T-helper 2 cell (primary cell): Measurements from ENCODE around the gene UNC45B.
"Not testable (repeated sequence)": the region's sequence is repeated elsewhere in the genome, so short reads cannot be mapped to it uniquely, and the experiment has no call there.

Experiments
- DNase-seq, 5 experiments: peaks; one replicate each; pipeline versions ENCODE4 v3.0.0 to v3.0.0-alpha.2; 2012 to 2022

The UNC45B gene

GRCh38 chr17:35170968-35171771, 23.6 kb downstream of the UNC45B start:
- DNase-seq, result peak in 2 of 5 experiments; percentile 46 to 60

DNA sequence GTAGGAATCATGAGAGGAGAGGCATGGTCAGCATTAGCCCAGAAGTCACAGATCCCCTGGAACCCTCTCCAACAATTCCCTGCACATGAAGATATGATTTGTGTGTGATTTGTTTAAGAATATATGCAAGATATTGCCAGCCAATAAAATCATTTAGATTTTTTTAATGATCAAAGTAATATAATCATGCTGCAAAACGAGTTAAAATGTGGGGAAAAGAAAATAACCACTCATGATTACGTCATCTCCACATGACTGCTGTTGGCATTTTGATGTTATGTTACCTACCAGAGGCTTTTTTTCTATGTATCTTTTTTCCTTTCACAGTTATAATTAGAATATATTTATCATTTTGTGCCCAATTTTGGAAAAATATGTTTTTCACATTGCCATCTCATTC, 24.2 kb downstream of the UNC45B start:
- DNase-seq, result peak in 2 of 5 experiments; percentile 10 to 31

GRCh38 chr17:35172321-35172720, 24.7 kb downstream of the UNC45B start:
- DNase-seq, result not testable (repeated sequence)

DNA sequence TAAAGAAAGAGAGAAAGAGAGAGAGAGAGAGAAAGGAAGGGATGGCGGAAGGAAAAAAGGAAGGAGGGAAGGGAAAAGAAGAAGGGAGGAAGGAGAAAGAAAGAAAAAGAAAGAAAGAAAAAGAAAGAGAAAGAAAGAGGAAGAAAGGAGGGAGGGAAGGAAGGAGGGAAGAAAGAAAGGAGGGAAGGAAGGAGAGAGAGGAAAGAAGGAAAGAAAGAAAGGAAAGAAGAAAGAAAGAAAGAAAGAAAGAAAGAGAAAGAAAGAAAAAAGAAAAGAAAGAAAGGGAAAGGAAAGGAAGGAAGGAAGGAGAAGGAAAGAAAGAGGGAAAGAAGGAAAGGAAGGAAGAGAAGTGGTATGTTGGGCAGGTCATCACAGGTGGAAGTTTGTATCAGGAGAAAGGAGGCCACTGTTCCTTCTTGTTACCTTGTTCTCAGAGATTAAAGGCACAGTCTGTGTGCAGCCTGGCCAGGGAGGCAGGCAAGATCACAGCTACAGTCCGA, 27.3 kb downstream of the UNC45B start:
- DNase-seq, result no peak

- DNase-seq, result no peak
Measured at GRCh38 chr17:35175638-35176415, 28.2 kb downstream of the UNC45B start.

- DNase-seq, result no peak
Measured at GRCh38 chr17:35176897-35177296, 29.3 kb downstream of the UNC45B start.

GRCh38 chr17:35179379-35179778, 31.8 kb downstream of the UNC45B start:
- not testable (repeated sequence) for DNase-seq

DNA sequence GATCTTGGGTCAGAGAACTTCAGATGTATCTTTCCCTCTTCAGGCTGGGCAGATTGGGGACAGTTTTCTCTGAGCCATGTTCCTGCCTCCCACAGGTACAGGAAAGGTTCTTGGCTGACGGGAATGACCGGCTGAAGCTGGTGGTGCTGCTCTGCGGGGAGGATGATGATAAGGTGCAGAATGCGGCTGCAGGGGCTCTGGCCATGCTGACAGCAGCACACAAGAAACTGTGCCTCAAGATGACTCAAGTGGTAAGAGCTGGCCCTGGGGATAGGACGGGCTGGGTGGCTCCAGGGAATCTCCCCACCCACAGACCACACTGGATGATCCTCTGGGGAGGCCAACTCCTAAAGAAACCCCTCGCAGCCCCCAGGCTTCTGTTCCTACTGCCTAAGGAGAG, 35.7 kb downstream of the UNC45B start:
- no peak for DNase-seq

DNA sequence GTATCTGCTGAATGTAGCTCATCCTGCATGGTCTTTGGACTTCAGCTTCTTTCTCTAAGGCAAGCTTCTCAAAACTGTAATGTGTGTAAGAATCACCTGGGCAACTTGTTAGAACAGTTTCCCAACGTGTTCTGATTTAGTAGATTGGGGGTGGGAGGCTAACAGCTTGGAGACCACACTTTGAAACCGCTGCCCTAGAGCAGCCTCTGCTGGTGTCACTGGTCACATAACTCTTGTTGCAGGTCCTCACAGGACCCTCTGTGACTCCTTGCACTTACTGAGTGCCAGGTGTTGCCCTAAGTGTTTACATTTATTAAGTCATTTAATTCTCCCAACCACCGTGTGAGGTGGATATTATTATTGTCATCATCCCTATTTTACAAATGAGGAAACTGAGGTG, 36.7 kb downstream of the UNC45B start:
- no peak for DNase-seq

GRCh38 chr17:35185849-35186248, 38.2 kb downstream of the UNC45B start:
- peak in 1 of 5 experiments; percentile 30 for DNase-seq

- DNase-seq, result no peak
Measured at GRCh38 chr17:35187481-35187880, 39.9 kb downstream of the UNC45B start.

- peak in 1 of 5 experiments; percentile 5 for DNase-seq
Measured at GRCh38 chr17:35188111-35188510, 40.5 kb downstream of the UNC45B start.

DNA sequence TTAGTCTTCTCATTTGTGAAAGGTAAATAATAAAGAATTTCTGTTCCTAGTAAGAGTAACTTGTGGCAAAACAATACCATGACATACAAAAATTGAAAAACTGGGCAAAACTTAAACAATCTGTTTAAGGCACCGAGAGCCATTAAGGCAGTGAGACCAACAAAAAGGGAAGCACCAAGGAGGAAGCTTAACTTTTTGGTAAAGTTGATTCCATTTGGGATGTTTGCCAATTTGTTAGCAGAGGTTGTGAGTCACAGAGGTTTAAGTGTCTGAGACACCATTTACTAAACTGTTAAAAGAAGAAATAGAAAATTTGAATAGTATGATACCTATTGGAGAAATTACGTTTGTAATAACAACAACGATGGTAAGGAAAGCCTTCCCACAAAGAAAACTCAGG, 41.7 kb downstream of the UNC45B start:
- no peak for DNase-seq

DNA sequence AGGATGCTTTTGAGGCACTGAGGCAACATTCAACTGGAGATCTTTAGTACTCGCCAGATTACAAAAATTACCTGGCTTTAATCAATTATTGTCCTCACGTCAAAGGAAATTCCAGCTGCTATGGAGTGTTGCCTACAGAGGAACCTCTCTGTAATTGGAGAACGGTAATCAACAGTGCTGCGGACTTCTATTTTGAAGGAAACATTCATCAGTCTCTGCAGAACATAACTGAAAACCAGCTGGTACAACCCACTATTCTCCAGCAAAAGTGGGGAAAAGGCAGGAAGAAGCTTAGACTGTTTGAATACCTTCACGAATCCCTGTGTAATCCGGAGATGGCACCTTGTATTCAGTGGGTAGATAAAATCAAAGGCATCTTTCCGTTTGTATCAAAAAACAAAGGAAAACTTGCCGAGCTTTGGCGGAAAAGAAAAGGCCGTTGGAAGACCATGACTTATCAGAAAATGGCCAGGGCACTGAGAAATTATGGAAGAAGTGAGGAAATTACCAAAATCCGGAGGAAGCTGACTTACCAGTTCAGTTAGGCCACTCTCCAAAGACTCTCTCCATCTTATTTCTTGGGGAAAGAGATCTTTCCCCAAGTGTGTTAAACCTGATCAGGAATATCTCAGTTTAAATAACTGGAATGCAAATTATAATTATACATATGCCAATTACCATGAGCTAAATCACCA, 43.5 kb downstream of the UNC45B start:
- DNase-seq, result no peak

DNA sequence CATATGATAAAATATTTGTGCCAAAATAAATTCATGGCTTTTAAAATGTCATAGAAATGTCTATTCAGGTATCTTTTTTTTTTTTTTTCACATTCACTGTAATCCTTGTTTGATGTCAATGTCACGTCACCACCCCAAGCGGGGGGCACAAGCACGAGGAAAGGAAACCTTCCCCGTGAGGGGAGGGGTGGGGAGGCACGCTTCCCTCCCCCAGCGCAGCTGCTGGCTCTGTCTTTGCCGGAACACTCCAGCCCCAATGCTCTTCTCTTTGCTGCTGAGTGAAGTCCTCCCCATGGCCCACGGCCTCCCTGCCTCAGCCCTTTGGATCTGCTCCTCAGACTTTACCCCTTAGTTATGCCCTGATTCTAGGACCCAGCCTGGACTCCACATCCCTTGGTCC, 45.1 kb downstream of the UNC45B start:
- no peak for DNase-seq

DNA sequence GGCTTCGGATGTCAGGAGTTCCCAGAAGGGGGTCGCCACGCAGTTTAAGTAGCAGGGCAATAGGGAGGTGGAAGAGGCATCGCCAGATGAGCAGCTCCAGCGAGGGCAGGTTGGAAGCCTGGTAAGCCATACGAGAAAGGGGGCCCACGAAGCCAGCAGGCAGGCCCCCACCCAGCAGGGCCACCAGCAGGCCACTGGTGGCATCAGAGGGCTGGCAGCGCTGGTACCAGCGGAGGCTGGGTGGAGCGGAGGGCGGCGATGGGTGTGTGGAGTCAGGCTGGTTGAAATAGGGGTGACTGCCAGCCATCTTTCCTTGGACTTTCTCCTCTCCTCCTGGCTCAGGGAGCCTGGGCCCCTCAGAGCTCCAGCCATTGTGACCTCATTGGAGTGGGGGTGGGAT, 46.4 kb downstream of the UNC45B start, which contains the start of gene SLC35G3:
TSS of gene SLC35G3 (minus strand) at position 393 of the 400 bp plus-strand sequence. CDS start at position 307, 86 bp downstream.
- DNase-seq, result not testable (repeated sequence)

- DNase-seq, result not testable (repeated sequence)
Measured at GRCh38 chr17:35195062-35195461, 47.4 kb downstream of the UNC45B start.

GRCh38 chr17:35202582-35202981, 55.0 kb downstream of the UNC45B start:
- DNase-seq, result not testable (repeated sequence)

DNA sequence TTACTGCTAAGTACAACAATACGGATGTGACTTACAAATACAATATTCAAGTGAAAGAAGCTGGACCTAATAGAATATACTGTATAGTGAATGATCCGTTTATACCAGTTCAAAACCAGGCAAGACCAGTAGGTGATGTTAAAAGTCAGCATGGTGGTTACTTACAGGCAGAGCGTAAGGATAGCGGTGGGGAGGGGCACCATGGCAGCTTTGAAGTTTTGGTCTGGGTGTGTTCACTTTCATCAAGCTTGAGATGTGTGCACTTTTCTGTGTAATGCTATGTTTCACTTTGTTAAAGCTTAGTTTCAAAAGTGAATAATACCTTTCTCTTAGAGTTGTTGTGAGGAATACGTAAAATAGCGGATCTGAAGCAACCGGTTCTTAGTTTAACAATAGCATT, 63.1 kb downstream of the UNC45B start:
- no peak for DNase-seq

GRCh38 chr17:35212668-35213067, 65.1 kb downstream of the UNC45B start:
- peak in 1 of 5 experiments; percentile 61 for DNase-seq

DNA sequence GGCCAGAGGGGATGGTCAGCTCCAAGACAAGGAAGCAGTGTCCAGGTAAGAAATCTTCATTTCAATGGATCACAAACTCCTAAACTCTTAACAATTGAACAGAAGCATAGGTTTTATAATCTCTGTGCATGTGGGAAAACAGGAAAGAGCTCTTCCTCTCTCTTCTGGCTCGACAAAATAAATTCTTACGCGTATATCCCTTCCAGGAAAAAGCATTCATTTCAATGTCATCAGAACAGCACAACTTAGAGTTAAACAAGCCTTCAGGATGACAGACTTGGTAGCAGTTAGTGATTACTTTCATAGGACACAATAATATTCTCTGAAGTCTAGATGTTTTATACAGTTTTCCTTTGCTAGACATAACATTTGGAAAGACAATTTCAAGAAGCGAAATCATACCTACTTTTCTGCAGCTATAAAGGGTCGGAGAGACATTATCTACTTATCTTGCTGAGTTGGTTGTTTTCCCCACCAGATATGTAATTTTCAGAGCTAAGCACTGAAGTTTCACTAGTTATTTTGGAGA, 65.9 kb downstream of the UNC45B start:
- DNase-seq, result peak in 1 of 5 experiments; percentile 60

- peak in 3 of 5 experiments; percentile 37 to 98 (median 86) for DNase-seq
Measured at GRCh38 chr17:35214192-35214591, 66.6 kb downstream of the UNC45B start.
